GM12878 (cell line): ENCODE measurements around the gene ANK2. TPM values are rescaled to one million over a fixed set of nuclear protein-coding genes. Genes with fewer than 3 reads are reported as not detected.

Source experiments
- MEF2A ChIP-seq: IDR thresholded peaks from 2 replicates; pipeline ENCODE4 v1.6.1; 2011; ENCODE audit warnings: low read depth, mild to moderate bottlenecking, low read length, moderate library complexity; ENCODE audit not compliant: insufficient read depth
- MYB ChIP-seq: fragments of 150-350 bp; IDR thresholded peaks from 2 replicates; pipeline ENCODE4 v1.6.1; 2014; ENCODE audit warnings: mild to moderate bottlenecking, low read depth, low read length, borderline replicate concordance
- SIX5 ChIP-seq: IDR thresholded peaks from 2 replicates; pipeline ENCODE4 v1.6.1; 2011; ENCODE audit warnings: mild to moderate bottlenecking, low read depth, low read length, moderate library complexity; ENCODE audit not compliant: severe bottlenecking
- SUPT20H ChIP-seq: IDR thresholded peaks from 2 replicates; pipeline ENCODE4 v1.6.1; 2011; ENCODE audit warnings: low read depth, mild to moderate bottlenecking, low read length, moderate library complexity, borderline replicate concordance; ENCODE audit not compliant: control insufficient read depth
- polyA plus RNA-seq, 11 experiments: library from polyadenylated mRNA; depleted of rRNA in 4 of 11; unstranded in 6 of 11; stranded (reverse) in 5 of 11; fragments of >200 nt; fragmentation: Nextera tagmentation in 4 of 11; fragmentation: Illumina TruSeq in 1 of 11; extraction: Ambion mirVana in 4 of 11; extraction: Trizol in 1 of 11; gene quantifications; 1 replicate in 1 of 11; 2 replicates in 10 of 11; pipeline versions ENCODE4 v1.2.1 to v1.2.3, GENCODE V29; 2011 to 2016; ENCODE audit warnings: inconsistent platforms in 2 of 11, missing spikeins in 2 of 11, low read depth in 1 of 11
- total RNA-seq, 4 experiments: library from RNA; depleted of rRNA in 3 of 4; stranded (reverse); fragments of >200 nt in 3 of 4; fragmentation: Illumina TruSeq in 1 of 4; extraction: Trizol in 1 of 4; gene quantifications; 2 replicates each; pipeline versions ENCODE4 v1.2.1 to v1.2.3, GENCODE V29; 2013 to 2021
- TF ChIP-seq, protein P1 (sequence below): fragments of 450-650 bp; formaldehyde crosslinking; IDR thresholded peaks from 2 replicates; pipeline ENCODE4 v1.5.0; 2022; ENCODE audit warnings: mild to moderate bottlenecking, missing genetic modification characterization
- TF ChIP-seq, protein P2 (sequence below): IDR thresholded peaks from 2 replicates; pipeline ENCODE4 v1.6.1; 2012; ENCODE audit warnings: improper control_type of control experiment, low read depth, low read length; ENCODE audit not compliant: insufficient replicate concordance
- TF ChIP-seq, protein P3 (sequence below): fragments of 450-650 bp; conservative IDR thresholded peaks from 2 replicates; pipeline ENCODE4 v1.6.1; 2017; ENCODE audit warnings: mild to moderate bottlenecking, moderate library complexity

Gene ANK2
- total and polyA plus RNA-seq, 10 of the 15 experiments (the other 5 are each of a cell fraction or from before 2014, with no cell fraction given): 1.6 to 13.0 (median 4.1) TPM

DNA sequence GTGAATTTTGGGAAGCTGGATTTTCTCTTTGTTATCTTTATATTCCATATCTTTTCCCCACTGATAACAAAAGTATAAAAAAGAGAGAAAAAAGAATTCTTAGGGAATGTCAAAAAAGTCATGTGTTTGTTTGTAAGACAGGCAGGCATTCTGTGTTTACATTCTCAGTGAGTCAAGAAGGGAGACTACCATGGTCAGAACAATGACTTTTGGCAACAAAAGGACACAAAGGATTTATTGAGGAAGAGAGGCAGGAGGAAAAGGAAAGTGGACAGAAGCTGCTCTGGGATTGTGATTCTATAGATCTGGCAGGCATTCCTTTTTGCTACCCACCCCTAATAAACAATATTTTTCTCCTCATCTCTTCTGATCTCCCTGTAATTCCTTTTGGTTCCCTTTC lies 5.9 kb upstream of the ANK2 start (continued):
- TF ChIP-seq, protein P1, sequence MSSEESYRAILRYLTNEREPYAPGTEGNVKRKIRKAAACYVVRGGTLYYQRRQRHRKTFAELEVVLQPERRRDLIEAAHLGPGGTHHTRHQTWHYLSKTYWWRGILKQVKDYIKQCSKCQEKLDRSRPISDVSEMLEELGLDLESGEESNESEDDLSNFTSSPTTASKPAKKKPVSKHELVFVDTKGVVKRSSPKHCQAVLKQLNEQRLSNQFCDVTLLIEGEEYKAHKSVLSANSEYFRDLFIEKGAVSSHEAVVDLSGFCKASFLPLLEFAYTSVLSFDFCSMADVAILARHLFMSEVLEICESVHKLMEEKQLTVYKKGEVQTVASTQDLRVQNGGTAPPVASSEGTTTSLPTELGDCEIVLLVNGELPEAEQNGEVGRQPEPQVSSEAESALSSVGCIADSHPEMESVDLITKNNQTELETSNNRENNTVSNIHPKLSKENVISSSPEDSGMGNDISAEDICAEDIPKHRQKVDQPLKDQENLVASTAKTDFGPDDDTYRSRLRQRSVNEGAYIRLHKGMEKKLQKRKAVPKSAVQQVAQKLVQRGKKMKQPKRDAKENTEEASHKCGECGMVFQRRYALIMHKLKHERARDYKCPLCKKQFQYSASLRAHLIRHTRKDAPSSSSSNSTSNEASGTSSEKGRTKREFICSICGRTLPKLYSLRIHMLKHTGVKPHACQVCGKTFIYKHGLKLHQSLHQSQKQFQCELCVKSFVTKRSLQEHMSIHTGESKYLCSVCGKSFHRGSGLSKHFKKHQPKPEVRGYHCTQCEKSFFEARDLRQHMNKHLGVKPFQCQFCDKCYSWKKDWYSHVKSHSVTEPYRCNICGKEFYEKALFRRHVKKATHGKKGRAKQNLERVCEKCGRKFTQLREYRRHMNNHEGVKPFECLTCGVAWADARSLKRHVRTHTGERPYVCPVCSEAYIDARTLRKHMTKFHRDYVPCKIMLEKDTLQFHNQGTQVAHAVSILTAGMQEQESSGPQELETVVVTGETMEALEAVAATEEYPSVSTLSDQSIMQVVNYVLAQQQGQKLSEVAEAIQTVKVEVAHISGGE (CRISPR knock-in tag): no peak
- TF ChIP-seq, protein P2, sequence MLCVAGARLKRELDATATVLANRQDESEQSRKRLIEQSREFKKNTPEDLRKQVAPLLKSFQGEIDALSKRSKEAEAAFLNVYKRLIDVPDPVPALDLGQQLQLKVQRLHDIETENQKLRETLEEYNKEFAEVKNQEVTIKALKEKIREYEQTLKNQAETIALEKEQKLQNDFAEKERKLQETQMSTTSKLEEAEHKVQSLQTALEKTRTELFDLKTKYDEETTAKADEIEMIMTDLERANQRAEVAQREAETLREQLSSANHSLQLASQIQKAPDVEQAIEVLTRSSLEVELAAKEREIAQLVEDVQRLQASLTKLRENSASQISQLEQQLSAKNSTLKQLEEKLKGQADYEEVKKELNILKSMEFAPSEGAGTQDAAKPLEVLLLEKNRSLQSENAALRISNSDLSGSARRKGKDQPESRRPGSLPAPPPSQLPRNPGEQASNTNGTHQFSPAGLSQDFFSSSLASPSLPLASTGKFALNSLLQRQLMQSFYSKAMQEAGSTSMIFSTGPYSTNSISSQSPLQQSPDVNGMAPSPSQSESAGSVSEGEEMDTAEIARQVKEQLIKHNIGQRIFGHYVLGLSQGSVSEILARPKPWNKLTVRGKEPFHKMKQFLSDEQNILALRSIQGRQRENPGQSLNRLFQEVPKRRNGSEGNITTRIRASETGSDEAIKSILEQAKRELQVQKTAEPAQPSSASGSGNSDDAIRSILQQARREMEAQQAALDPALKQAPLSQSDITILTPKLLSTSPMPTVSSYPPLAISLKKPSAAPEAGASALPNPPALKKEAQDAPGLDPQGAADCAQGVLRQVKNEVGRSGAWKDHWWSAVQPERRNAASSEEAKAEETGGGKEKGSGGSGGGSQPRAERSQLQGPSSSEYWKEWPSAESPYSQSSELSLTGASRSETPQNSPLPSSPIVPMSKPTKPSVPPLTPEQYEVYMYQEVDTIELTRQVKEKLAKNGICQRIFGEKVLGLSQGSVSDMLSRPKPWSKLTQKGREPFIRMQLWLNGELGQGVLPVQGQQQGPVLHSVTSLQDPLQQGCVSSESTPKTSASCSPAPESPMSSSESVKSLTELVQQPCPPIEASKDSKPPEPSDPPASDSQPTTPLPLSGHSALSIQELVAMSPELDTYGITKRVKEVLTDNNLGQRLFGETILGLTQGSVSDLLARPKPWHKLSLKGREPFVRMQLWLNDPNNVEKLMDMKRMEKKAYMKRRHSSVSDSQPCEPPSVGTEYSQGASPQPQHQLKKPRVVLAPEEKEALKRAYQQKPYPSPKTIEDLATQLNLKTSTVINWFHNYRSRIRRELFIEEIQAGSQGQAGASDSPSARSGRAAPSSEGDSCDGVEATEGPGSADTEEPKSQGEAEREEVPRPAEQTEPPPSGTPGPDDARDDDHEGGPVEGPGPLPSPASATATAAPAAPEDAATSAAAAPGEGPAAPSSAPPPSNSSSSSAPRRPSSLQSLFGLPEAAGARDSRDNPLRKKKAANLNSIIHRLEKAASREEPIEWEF: no peak
- no peak for TF ChIP-seq MEF2A
- TF ChIP-seq, protein P3, sequence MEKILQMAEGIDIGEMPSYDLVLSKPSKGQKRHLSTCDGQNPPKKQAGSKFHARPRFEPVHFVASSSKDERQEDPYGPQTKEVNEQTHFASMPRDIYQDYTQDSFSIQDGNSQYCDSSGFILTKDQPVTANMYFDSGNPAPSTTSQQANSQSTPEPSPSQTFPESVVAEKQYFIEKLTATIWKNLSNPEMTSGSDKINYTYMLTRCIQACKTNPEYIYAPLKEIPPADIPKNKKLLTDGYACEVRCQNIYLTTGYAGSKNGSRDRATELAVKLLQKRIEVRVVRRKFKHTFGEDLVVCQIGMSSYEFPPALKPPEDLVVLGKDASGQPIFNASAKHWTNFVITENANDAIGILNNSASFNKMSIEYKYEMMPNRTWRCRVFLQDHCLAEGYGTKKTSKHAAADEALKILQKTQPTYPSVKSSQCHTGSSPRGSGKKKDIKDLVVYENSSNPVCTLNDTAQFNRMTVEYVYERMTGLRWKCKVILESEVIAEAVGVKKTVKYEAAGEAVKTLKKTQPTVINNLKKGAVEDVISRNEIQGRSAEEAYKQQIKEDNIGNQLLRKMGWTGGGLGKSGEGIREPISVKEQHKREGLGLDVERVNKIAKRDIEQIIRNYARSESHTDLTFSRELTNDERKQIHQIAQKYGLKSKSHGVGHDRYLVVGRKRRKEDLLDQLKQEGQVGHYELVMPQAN: no peak
- no peak for TF ChIP-seq SIX5
- no peak for TF ChIP-seq SUPT20H
- TF ChIP-seq MYB: no peak
